ENCODE results near the gene SLC2A10.

DNA sequence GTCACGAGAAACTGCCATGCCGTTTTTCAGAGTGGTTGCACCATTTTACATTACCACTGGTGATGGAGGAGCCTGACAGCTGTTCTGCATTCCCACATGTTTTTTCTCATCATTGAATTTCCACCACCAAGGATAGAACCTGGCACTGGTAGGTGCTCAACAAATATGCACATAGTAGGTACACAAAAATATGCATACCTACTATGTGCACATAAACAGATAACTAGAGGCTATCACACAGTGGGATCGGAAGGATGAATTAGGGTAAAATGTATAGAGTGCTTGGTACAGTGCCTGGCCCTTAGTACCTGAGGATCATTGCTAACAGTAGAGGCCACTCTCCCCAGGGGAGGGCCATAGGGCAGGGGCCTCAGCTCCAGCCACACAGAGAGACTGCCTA lies 47.0 kb downstream of the SLC2A10 start:
- no peak for TF ChIP-seq ZC3H10 (CRISPR knock-in tag; IDR thresholded peaks at IDR 0.05)
- TF ChIP-seq, protein P1, sequence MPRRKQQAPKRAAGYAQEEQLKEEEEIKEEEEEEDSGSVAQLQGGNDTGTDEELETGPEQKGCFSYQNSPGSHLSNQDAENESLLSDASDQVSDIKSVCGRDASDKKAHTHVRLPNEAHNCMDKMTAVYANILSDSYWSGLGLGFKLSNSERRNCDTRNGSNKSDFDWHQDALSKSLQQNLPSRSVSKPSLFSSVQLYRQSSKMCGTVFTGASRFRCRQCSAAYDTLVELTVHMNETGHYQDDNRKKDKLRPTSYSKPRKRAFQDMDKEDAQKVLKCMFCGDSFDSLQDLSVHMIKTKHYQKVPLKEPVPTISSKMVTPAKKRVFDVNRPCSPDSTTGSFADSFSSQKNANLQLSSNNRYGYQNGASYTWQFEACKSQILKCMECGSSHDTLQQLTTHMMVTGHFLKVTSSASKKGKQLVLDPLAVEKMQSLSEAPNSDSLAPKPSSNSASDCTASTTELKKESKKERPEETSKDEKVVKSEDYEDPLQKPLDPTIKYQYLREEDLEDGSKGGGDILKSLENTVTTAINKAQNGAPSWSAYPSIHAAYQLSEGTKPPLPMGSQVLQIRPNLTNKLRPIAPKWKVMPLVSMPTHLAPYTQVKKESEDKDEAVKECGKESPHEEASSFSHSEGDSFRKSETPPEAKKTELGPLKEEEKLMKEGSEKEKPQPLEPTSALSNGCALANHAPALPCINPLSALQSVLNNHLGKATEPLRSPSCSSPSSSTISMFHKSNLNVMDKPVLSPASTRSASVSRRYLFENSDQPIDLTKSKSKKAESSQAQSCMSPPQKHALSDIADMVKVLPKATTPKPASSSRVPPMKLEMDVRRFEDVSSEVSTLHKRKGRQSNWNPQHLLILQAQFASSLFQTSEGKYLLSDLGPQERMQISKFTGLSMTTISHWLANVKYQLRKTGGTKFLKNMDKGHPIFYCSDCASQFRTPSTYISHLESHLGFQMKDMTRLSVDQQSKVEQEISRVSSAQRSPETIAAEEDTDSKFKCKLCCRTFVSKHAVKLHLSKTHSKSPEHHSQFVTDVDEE (CRISPR knock-in tag; IDR thresholded peaks at IDR 0.05), result no peak
- no peak for TF ChIP-seq ZNF70 (CRISPR knock-in tag; IDR thresholded peaks at IDR 0.05)
- no peak for TF ChIP-seq CSDC2 (CRISPR knock-in tag; IDR thresholded peaks at IDR 0.05)
- TF ChIP-seq PPARA (CRISPR knock-in tag; IDR thresholded peaks at IDR 0.05; ENCODE audit: borderline replicate concordance), result no peak
- TF ChIP-seq, protein P2, sequence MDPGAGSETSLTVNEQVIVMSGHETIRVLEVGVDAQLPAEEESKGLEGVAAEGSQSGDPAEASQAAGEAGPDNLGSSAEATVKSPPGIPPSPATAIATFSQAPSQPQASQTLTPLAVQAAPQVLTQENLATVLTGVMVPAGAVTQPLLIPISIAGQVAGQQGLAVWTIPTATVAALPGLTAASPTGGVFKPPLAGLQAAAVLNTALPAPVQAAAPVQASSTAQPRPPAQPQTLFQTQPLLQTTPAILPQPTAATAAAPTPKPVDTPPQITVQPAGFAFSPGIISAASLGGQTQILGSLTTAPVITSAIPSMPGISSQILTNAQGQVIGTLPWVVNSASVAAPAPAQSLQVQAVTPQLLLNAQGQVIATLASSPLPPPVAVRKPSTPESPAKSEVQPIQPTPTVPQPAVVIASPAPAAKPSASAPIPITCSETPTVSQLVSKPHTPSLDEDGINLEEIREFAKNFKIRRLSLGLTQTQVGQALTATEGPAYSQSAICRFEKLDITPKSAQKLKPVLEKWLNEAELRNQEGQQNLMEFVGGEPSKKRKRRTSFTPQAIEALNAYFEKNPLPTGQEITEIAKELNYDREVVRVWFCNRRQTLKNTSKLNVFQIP (CRISPR knock-in tag; IDR thresholded peaks at IDR 0.05; ENCODE audit: borderline replicate concordance, low read depth), result no peak
- TF ChIP-seq, protein P3, sequence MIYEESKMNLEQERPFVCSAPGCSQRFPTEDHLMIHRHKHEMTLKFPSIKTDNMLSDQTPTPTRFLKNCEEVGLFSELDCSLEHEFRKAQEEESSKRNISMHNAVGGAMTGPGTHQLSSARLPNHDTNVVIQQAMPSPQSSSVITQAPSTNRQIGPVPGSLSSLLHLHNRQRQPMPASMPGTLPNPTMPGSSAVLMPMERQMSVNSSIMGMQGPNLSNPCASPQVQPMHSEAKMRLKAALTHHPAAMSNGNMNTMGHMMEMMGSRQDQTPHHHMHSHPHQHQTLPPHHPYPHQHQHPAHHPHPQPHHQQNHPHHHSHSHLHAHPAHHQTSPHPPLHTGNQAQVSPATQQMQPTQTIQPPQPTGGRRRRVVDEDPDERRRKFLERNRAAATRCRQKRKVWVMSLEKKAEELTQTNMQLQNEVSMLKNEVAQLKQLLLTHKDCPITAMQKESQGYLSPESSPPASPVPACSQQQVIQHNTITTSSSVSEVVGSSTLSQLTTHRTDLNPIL (CRISPR knock-in tag; IDR thresholded peaks at IDR 0.05; ENCODE audit: low read depth), result no peak
- TF ChIP-seq, protein P4, sequence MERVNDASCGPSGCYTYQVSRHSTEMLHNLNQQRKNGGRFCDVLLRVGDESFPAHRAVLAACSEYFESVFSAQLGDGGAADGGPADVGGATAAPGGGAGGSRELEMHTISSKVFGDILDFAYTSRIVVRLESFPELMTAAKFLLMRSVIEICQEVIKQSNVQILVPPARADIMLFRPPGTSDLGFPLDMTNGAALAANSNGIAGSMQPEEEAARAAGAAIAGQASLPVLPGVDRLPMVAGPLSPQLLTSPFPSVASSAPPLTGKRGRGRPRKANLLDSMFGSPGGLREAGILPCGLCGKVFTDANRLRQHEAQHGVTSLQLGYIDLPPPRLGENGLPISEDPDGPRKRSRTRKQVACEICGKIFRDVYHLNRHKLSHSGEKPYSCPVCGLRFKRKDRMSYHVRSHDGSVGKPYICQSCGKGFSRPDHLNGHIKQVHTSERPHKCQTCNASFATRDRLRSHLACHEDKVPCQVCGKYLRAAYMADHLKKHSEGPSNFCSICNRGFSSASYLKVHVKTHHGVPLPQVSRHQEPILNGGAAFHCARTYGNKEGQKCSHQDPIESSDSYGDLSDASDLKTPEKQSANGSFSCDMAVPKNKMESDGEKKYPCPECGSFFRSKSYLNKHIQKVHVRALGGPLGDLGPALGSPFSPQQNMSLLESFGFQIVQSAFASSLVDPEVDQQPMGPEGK (CRISPR knock-in tag; IDR thresholded peaks at IDR 0.05; ENCODE audit: borderline replicate concordance), result no peak
- TF ChIP-seq ZFP3 (CRISPR knock-in tag; IDR thresholded peaks at IDR 0.05), result no peak
- TF ChIP-seq ZFP30 (CRISPR knock-in tag; IDR thresholded peaks at IDR 0.05), result no peak
- TF ChIP-seq RARB (CRISPR knock-in tag; IDR thresholded peaks at IDR 0.05), result no peak
- no peak for TF ChIP-seq TCF4 (CRISPR knock-in tag; IDR thresholded peaks at IDR 0.05; ENCODE audit: borderline replicate concordance)

Data from SK-N-SH treated with all-trans-retinoic acid at 6 μM for 48 hours (cell line).